ENCODE results near the gene SRGAP2C.
"Not testable (repeated sequence)": the region's sequence is repeated elsewhere in the genome, so short reads cannot be mapped to it uniquely, and the experiment has no call there.

Gene SRGAP2C

DNA sequence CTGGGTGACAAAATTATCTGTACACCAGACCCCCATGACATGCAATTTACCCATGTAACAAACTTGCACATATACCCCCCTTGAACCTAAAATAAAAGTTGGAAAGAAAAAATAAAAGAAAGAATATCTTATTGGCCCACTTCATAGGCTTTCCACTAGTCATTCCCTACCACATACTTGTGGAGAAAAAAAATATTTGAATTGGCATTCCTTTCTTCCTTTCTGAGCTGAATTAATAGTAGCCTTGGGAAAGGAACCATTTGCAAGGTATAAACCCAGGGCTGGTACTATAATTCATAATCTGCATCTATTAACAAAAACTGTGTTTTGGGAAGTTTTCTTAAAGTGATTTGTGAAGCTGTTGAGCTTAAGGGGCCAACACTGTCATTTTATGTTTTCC is 140.0 kb downstream of the SRGAP2C start:
- not testable (repeated sequence) for DNase-seq (ENCODE audit: low read depth in 4 of 4, low spot score in 1 of 4)

DNA sequence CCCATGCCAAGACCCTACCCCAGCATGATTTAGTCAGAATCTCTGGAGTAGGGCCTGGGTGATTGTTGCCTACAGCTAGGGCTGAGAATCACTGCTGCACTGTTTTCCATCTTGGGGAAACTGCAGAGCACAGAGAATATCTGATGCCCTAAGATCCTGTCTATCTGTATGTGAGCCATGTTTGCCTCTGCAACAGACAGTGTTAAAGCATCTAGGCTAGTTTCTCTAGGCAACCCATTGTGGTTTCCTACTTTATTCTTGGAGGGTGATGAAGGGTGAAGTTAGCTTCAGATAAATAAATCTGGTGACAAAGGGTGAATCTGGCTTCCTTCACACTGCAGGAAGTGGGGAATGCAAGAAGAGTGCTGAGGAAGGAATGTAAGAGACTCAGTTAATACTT is 147.4 kb downstream of the SRGAP2C start:
- not testable (repeated sequence) for DNase-seq (ENCODE audit: low read depth in 4 of 4, low spot score in 1 of 4)

- DNase-seq (ENCODE audit: low read depth in 4 of 4, low spot score in 1 of 4) = not testable (repeated sequence)
Observed at GRCh38 chr1:121332599-121333562, 148.1 kb downstream of the SRGAP2C start.

DNA sequence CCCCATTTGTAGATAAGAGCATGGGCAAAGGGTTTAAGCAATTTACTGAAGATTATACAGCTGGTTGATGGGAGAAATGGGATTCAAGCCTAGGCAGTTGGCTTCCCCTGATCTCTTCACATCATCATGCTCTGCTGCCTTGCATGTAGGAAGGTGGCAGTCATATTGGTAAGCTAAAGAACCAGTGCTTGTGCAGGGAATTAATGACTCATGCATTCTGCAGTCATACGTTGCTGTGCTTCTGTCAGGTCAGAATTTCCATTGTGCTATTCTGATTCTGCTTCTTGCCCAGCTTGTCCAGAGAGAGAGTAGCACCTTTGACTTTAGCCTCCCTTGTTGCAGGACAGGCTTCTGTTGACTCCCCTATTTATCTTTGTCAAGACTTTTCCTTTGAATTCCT is 153.2 kb downstream of the SRGAP2C start:
- DNase-seq (ENCODE audit: low read depth in 4 of 4, low spot score in 1 of 4) = not testable (repeated sequence)

DNA sequence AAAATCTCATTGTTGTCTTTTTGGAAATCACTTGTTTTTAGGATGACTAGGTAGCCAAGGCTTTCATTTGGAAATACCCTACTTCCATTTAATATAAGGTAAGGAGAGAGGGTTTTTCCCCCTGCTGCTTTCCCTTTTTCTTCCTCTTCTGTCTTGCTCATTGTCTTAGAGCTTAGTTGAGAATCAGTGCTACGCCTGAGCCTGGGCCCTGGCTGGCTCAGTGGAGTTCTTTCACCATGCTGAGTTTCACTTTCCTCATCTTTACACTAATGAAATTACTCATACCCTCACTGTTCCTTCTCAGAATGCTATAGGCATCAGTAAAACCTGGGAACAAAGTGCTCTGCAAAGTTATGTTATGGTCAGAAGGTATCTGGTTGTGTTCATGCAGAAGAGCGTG is 154.8 kb downstream of the SRGAP2C start:
- not testable (repeated sequence) for DNase-seq (ENCODE audit: low read depth in 4 of 4, low spot score in 1 of 4)

DNA sequence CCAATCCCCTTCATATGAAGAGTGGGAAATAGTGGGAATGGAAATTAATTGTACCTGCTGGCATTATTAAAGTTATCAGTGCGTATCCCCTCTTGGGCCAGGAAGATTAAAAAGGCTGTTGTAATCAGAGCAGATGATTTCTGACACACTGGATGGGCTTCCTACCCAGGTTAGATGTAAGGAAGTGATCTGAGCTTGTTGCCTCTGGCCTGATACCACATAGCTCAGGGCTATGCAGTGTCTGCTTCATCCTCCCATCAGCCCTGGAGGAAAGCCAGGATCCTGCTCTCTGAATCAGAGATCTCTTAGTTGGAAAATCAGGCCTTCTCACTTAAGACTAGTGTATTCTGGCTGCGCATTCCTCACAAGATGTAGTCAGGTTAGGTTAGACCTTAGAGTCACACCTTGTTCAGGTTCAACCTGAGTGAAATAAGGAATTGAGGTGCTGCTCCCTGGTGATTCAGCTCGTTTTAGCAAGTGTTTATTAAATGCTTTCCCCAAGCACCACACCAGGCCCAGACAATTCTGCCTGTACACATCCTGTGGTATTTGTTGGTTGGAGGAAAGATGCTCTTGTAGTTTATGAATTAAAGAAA is 158.6 kb downstream of the SRGAP2C start:
- not testable (repeated sequence) for DNase-seq (ENCODE audit: low read depth in 4 of 4, low spot score in 1 of 4)

DNA sequence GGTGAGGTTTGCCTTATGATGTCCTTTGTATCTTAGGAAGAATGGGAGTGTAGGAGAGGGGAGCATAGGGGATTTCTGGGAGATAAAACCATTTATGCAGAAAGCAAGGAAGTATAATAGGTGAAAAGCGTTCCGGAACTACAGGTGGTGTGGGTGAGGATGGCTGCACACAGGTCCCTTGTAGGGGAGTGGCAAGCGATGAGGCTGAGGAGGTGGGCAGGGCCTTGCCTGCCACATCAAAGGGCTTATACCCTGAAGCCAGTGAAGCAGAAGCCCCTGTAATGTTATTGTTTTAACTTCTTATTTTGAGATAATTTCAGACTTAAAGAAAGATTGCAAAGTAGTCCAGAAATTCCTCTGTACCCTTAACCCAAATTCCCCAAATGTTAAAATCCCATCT is 159.6 kb downstream of the SRGAP2C start:
- DNase-seq (ENCODE audit: low read depth in 4 of 4, low spot score in 1 of 4) = not testable (repeated sequence)

DNA sequence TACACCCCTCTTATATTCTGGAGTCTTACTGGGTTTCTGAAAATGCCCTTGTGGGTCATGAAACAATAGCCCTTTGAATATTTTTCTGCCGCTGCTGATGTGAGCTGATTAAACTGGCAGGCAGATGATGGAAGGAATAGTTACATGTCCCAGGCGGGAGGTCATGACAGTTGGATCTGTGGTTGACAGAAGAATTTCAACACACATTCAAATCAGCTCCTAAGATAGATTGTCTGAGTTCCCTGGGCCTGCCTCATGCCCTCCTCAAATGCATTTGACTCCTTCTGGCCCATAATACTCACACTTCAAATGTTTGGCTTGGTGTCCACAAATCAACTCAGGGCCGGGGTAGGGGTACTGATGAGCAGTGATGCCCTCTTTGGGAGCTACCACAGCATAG is 161.9 kb downstream of the SRGAP2C start:
- DNase-seq (ENCODE audit: low read depth in 4 of 4, low spot score in 1 of 4) = not testable (repeated sequence)

DNA sequence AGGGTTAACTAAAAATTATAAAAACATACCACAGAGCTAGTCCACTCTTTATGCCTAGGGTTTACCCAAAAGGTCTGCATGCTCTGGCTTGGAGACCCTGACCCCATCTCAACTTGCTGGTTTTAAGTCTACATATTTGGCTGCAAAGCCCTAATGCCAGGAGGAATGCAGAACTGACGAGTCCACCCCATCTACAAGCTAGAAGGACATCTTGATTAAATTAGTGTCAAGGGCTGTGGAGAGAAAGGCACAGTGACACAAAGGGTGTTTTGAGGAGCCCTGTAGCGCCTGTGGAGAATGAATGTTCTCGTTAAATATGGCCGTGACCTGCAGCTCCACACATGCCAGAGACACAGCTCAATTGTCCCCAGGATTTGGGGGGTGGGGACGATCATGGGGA is 162.7 kb downstream of the SRGAP2C start:
- not testable (repeated sequence) for DNase-seq (ENCODE audit: low read depth in 4 of 4, low spot score in 1 of 4)

DNA sequence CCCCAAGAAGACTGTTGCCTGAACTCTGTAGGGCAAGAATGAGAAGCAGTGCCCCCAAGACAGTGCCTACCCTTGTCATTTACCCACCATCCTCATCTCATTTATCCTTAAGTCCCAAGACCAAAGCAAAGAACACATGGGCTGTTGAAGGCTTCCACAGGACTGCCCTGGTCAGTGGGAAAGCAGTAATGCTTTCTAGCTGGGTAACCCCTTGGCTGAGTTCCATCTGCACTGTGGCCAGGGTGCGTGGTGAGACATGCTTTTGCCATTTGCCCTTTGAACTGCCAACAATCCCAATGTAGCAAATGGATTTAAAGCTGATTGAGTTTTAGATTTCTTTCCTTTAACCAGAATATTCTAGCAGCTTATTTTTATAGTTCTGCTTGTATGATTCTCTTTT is 163.3 kb downstream of the SRGAP2C start:
- DNase-seq (ENCODE audit: low read depth in 4 of 4, low spot score in 1 of 4) = not testable (repeated sequence)

- not testable (repeated sequence) for DNase-seq (ENCODE audit: low read depth in 4 of 4, low spot score in 1 of 4)
Observed at GRCh38 chr1:121349332-121349967, 164.7 kb downstream of the SRGAP2C start.

DNA sequence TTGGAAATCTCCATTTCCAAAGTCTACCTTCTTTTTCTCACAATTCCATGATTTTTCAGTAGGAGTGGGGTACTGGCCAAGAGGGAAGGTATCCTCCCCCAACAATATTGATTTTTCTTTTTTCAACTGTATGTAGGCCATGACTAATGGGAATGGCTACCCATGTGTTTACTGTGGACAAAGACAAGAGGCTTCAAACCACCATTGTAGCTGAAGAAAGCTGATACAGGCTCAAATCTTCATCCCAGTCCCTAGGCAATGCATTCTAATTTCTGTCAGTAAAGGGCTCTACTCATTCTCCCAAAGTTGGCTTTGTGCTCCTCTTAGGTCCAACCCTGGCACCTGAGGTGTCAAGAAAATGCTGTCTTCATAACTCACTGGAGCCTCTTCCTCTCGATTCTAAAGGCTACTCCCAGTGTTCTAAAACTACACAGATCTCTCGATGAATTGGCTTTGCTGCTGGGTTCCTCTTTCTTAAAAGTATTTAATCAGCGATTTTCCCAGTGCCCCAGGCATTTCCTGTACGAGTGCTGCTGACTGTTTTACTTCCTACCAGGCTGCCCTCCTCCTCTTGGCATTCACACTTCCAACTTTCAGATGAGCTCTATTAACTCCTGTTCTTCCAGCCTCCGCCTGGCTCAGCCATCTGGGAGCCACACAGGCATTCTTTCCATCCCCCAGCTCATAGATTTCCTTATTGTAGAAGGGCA is 171.1 kb downstream of the SRGAP2C start:
- DNase-seq (ENCODE audit: low read depth in 4 of 4, low spot score in 1 of 4) = not testable (repeated sequence)

DNA sequence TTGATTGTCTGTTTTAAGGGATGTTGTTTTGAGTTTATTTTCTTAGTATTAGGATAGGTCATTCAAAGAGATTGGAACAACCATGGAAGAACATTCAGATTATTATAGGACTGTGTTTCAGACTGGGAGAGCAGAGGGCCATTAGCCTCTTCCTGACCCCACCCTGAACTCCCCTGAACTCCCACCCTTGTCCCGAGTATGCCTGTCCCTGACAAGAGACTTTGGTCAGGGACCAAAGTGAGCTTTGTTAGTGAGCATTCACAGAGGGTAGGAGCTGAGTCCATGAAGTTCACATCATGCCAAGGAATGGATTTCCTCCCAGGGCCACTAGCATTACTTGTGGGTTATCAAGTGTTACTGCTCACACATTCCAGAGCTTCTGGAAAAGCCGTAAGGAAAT is 172.0 kb downstream of the SRGAP2C start:
- not testable (repeated sequence) for DNase-seq (ENCODE audit: low read depth in 4 of 4, low spot score in 1 of 4)

GRCh38 chr1:121360531-121360930 is 175.8 kb downstream of the SRGAP2C start:
- DNase-seq (ENCODE audit: low read depth in 4 of 4, low spot score in 1 of 4) = not testable (repeated sequence)

DNA sequence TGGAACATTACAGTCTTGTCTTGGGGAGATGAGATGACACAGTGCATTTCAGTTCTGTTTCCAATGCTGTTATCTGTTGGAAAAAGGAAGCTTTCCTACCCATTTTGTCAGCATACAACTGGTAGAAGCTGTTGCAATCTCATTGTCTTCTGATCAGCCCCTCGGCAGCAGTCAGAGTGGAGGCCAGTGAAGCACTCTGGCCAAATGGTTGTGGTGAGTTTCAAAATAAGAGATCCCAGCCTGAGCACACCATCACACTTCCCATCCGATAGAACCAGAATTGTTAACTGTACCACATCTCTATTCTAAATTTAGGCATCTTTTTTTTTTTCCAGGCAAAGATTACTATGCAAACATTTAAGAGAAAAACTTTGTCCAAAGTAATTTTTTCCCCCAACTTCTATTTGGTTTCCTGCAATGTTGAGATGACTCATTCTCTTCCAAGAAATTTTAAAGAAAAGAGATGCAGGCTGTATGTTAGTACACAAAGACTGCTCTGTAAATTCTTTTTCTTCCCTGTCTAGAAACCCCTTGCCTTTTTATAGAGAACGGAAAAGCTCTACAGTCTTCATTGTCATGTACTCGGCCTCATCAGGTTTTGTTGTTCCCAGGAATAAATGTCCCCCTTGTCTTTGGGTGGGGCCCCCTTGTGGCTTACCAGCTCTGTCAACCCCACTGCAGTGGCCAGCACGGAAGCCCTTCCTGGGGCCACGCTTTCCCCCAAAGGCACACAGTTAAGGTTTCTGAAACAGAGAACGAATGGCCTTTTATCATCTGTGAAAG is 176.9 kb downstream of the SRGAP2C start:
- DNase-seq (ENCODE audit: low read depth in 4 of 4, low spot score in 1 of 4) = not testable (repeated sequence)

- not testable (repeated sequence) for DNase-seq (ENCODE audit: low read depth in 4 of 4, low spot score in 1 of 4)
Observed at GRCh38 chr1:121362234-121362883, 177.6 kb downstream of the SRGAP2C start.

- DNase-seq (ENCODE audit: low read depth in 4 of 4, low spot score in 1 of 4) = not testable (repeated sequence)
Observed at GRCh38 chr1:121365316-121365715, 180.5 kb downstream of the SRGAP2C start.

DNA sequence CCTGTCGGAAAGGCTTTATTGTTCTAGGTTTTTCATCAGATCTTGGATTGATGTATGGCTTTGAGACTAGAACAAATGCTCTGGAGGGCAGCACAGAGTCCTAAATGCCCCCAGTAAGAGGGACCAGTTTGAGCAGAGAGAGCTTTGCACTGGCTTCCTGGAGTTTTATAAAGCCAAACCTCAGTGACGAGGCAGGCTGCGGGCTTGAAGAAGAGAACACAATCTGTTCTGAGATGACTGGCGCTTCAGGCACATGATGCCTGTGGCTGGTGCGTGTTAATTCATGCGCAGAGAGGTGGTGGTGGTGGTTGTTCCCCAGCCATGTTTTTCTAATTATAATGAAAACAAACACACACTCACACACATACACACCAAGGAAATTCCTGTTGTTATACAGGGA is 180.9 kb downstream of the SRGAP2C start:
- peak in 3 of 4 experiments; percentile 2 to 16 (median 11) for DNase-seq (ENCODE audit: low read depth in 4 of 4, low spot score in 1 of 4)

- DNase-seq (ENCODE audit: low read depth in 4 of 4, low spot score in 1 of 4) = not testable (repeated sequence)
Observed at GRCh38 chr1:121366171-121366570, 181.4 kb downstream of the SRGAP2C start.

GRCh38 chr1:121368910-121369309 is 184.1 kb downstream of the SRGAP2C start:
- not testable (repeated sequence) for DNase-seq (ENCODE audit: low read depth in 4 of 4, low spot score in 1 of 4)

Data from stimulated activated CD4-positive, alpha-beta T cell treated with anti-CD3 and anti-CD28 coated beads, Interleukin-1b, Interleukin-23, amount 100 ng/mL, for 24 hours (primary cell).